ENCODE data around the gene KIF3C.
"Not testable (repeated sequence)": the region's sequence is repeated elsewhere in the genome, so short reads cannot be mapped to it uniquely, and the experiment has no call there.

KIF3C gene

GRCh38 chr2:25998816-25999383, 16.6 kb upstream of the KIF3C start:
- DNase-seq, result not testable (repeated sequence)

- DNase-seq, result no peak
Measured at GRCh38 chr2:25996844-25997243, 14.5 kb upstream of the KIF3C start.

- no peak for DNase-seq
Measured at GRCh38 chr2:25994509-25994908, 12.2 kb upstream of the KIF3C start.

GRCh38 chr2:25993049-25993448, 10.8 kb upstream of the KIF3C start:
- no peak for DNase-seq

- DNase-seq, result no peak
Measured at GRCh38 chr2:25992556-25992955, 10.3 kb upstream of the KIF3C start.

- no peak for DNase-seq
Measured at GRCh38 chr2:25991965-25992364, 9.7 kb upstream of the KIF3C start.

GRCh38 chr2:25989154-25989553, 6.9 kb upstream of the KIF3C start:
- no peak for DNase-seq

GRCh38 chr2:25988134-25988533, 5.8 kb upstream of the KIF3C start:
- DNase-seq, result no peak

- no peak for DNase-seq
Measured at GRCh38 chr2:25983735-25984134, 1.4 kb upstream of the KIF3C start.

GRCh38 chr2:25982968-25983280, 627 bp upstream of the KIF3C start:
- DNase-seq, result no peak

- DNase-seq, result no peak
Measured at GRCh38 chr2:25981596-25982272, 563 bp downstream of the KIF3C start.

- no peak for DNase-seq
Measured at GRCh38 chr2:25980951-25981350, 1.3 kb downstream of the KIF3C start.

GRCh38 chr2:25980076-25980887, 2.0 kb downstream of the KIF3C start:
- DNase-seq, result no peak

GRCh38 chr2:25979001-25979400, 3.3 kb downstream of the KIF3C start:
- DNase-seq, result no peak

GRCh38 chr2:25977768-25978167, 4.5 kb downstream of the KIF3C start:
- DNase-seq, result no peak

- DNase-seq, result no peak
Measured at GRCh38 chr2:25976983-25977741, 5.1 kb downstream of the KIF3C start.

GRCh38 chr2:25972049-25972823, 10.1 kb downstream of the KIF3C start:
- DNase-seq, result no peak

- no peak for DNase-seq
Measured at GRCh38 chr2:25971596-25971995, 10.7 kb downstream of the KIF3C start.

GRCh38 chr2:25966531-25967270, 15.6 kb downstream of the KIF3C start:
- no peak for DNase-seq

- no peak for DNase-seq
Measured at GRCh38 chr2:25964891-25965290, 17.4 kb downstream of the KIF3C start.

- no peak for DNase-seq
Measured at GRCh38 chr2:25960920-25961319, 21.4 kb downstream of the KIF3C start.

- DNase-seq, result no peak
Measured at GRCh38 chr2:25960396-25960795, 21.9 kb downstream of the KIF3C start.
